Activated CD8-positive, alpha-beta memory T cell treated with anti-CD3 and anti-CD28 coated beads, Interleukin-2, amount 50 U/mL, for 24 hours (primary cell): ENCODE results near the gene JADE3.
"Not testable (repeated sequence)": the region's sequence is repeated elsewhere in the genome, so short reads cannot be mapped to it uniquely, and the experiment has no call there.

Experiments used
- DNase-seq: peaks from one replicate; pipeline ENCODE4 v3.0.0-alpha.2; 2020; ENCODE audit errors: extremely low read depth

JADE3 gene

GRCh38 chrX:46935295-46935694, 23.1 kb downstream of the JADE3 start:
- no peak for DNase-seq

GRCh38 chrX:46938589-46938988, 26.4 kb downstream of the JADE3 start:
- no peak for DNase-seq

GRCh38 chrX:46941341-46941740, 29.1 kb downstream of the JADE3 start:
- DNase-seq: no peak

GRCh38 chrX:46953137-46953527, 40.9 kb downstream of the JADE3 start:
- DNase-seq: no peak

GRCh38 chrX:46953597-46953996, 41.4 kb downstream of the JADE3 start:
- DNase-seq: no peak

- no peak for DNase-seq
These were observed 42.5 kb downstream of the JADE3 start for GRCh38 chrX:46954716-46955115.

- not testable (repeated sequence) for DNase-seq
These were observed 44.4 kb downstream of the JADE3 start for GRCh38 chrX:46956589-46956988.

GRCh38 chrX:46957297-46957696, 45.1 kb downstream of the JADE3 start:
- DNase-seq: no peak

- no peak for DNase-seq
These were observed 46.9 kb downstream of the JADE3 start for GRCh38 chrX:46959101-46959500.

- DNase-seq: no peak
These were observed 47.9 kb downstream of the JADE3 start for GRCh38 chrX:46959985-46960700.

GRCh38 chrX:46961097-46961496, 48.9 kb downstream of the JADE3 start:
- DNase-seq: no peak

- DNase-seq: no peak
These were observed 49.5 kb downstream of the JADE3 start for GRCh38 chrX:46961574-46962283.

- no peak for DNase-seq
These were observed 53.0 kb downstream of the JADE3 start for GRCh38 chrX:46965125-46965758.

GRCh38 chrX:46967547-46967946, 55.3 kb downstream of the JADE3 start:
- no peak for DNase-seq

GRCh38 chrX:46977046-46977445, 64.8 kb downstream of the JADE3 start:
- not testable (repeated sequence) for DNase-seq

- peak; percentile 20 for DNase-seq
These were observed 66.4 kb downstream of the JADE3 start for GRCh38 chrX:46978341-46979291.

- DNase-seq: no peak
These were observed 72.5 kb downstream of the JADE3 start for GRCh38 chrX:46984705-46985104.

GRCh38 chrX:46989548-46989947, 77.3 kb downstream of the JADE3 start:
- no peak for DNase-seq

- no peak for DNase-seq
These were observed 79.4 kb downstream of the JADE3 start for GRCh38 chrX:46991664-46992063.

- no peak for DNase-seq
These were observed 79.8 kb downstream of the JADE3 start for GRCh38 chrX:46992070-46992469.

GRCh38 chrX:46994096-46994495, 81.9 kb downstream of the JADE3 start:
- no peak for DNase-seq

- DNase-seq: no peak
These were observed 99.9 kb downstream of the JADE3 start for GRCh38 chrX:47012131-47012530.
